SH-SY5Y (cell line): Measurements from ENCODE around the gene MEIS1.

Experiments used
- GATA2 ChIP-seq: IDR thresholded peaks from 2 replicates; pipeline ENCODE4 v1.6.1; 2011; ENCODE audit warnings: mild to moderate bottlenecking, low read depth, low read length
- GATA3 ChIP-seq: IDR thresholded peaks from 2 replicates; pipeline ENCODE4 v1.6.1; 2011; ENCODE audit warnings: low read depth, mild to moderate bottlenecking, low read length, moderate library complexity

Gene MEIS1

GRCh38 chr2:66553370-66553769 lies 118.4 kb downstream of the MEIS1 start:
- no peak for TF ChIP-seq GATA3

GRCh38 chr2:66555091-66555490 lies 120.2 kb downstream of the MEIS1 start:
- TF ChIP-seq GATA3 (no peak), GATA2 (no peak)

GRCh38 chr2:66555501-66556324 lies 120.8 kb downstream of the MEIS1 start:
- TF ChIP-seq GATA2 (no peak), GATA3 (no peak)

- TF ChIP-seq GATA2, result no peak
- no peak for TF ChIP-seq GATA3
Observed at GRCh38 chr2:66559672-66560071, 124.7 kb downstream of the MEIS1 start.

GRCh38 chr2:66560683-66561082 lies 125.8 kb downstream of the MEIS1 start:
- TF ChIP-seq GATA3, result no peak
- TF ChIP-seq GATA2, result no peak

- TF ChIP-seq GATA2 (no peak), GATA3 (no peak)
Observed at GRCh38 chr2:66561645-66562303, 126.8 kb downstream of the MEIS1 start.

- TF ChIP-seq GATA2 (no peak), GATA3 (no peak)
Observed at GRCh38 chr2:66562304-66562685, 127.4 kb downstream of the MEIS1 start.

GRCh38 chr2:66563473-66563872 lies 128.5 kb downstream of the MEIS1 start:
- TF ChIP-seq GATA2 (no peak), GATA3 (no peak)

- TF ChIP-seq GATA2 (no peak), GATA3 (no peak)
Observed at GRCh38 chr2:66565291-66565690, 130.4 kb downstream of the MEIS1 start.

- TF ChIP-seq GATA2, result no peak
- TF ChIP-seq GATA3, result no peak
Observed at GRCh38 chr2:66566726-66567399, 131.9 kb downstream of the MEIS1 start.

- no peak for TF ChIP-seq GATA2
- TF ChIP-seq GATA3, result no peak
Observed at GRCh38 chr2:66567729-66568128, 132.8 kb downstream of the MEIS1 start.

- no peak for TF ChIP-seq GATA2
- TF ChIP-seq GATA3, result no peak
Observed at GRCh38 chr2:66568650-66569300, 133.8 kb downstream of the MEIS1 start.

- no peak for TF ChIP-seq GATA3
Observed at GRCh38 chr2:66569321-66569851, 134.5 kb downstream of the MEIS1 start.

- TF ChIP-seq GATA2 (no peak), GATA3 (no peak)
Observed at GRCh38 chr2:66569974-66570373, 135.0 kb downstream of the MEIS1 start.

- TF ChIP-seq GATA2 (no peak), GATA3 (no peak)
Observed at GRCh38 chr2:66570471-66570870, 135.5 kb downstream of the MEIS1 start.
